ENCODE results near the gene PROZ. TPM values are rescaled to one million over a fixed set of nuclear protein-coding genes. Genes with fewer than 3 reads are reported as not detected.

The PROZ gene
- total RNA-seq, 1 donor: not detected

DNA sequence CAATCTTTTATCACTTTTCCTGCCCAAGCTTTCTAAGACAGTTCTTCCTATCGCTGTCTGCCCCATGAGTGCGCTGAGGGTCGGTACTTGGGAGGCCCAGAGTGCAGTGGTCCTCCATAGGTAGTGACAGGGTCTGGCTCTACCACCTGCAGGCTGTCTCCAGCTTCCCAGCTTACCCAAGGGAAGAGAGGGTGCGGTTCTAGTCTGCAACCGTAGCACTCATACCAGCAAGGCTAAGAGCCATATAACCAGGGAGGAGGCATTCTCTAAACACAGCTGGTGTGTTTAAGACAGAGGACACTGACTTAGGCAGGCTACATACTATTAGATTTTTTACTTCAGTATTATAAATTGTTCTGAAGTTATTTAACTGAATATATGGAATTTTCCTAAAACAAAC is 8.2 kb downstream of the PROZ start:
- H3K4me3 ChIP-seq (ENCODE audit: low read depth, low read length): no peak overlapping the region
- DNase-seq (ENCODE audit: low read depth): no peak
- TF ChIP-seq, protein P1, sequence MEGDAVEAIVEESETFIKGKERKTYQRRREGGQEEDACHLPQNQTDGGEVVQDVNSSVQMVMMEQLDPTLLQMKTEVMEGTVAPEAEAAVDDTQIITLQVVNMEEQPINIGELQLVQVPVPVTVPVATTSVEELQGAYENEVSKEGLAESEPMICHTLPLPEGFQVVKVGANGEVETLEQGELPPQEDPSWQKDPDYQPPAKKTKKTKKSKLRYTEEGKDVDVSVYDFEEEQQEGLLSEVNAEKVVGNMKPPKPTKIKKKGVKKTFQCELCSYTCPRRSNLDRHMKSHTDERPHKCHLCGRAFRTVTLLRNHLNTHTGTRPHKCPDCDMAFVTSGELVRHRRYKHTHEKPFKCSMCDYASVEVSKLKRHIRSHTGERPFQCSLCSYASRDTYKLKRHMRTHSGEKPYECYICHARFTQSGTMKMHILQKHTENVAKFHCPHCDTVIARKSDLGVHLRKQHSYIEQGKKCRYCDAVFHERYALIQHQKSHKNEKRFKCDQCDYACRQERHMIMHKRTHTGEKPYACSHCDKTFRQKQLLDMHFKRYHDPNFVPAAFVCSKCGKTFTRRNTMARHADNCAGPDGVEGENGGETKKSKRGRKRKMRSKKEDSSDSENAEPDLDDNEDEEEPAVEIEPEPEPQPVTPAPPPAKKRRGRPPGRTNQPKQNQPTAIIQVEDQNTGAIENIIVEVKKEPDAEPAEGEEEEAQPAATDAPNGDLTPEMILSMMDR (IDR thresholded peaks at IDR 0.05; ENCODE audit: insufficient read depth, low read length): no peak

DNA sequence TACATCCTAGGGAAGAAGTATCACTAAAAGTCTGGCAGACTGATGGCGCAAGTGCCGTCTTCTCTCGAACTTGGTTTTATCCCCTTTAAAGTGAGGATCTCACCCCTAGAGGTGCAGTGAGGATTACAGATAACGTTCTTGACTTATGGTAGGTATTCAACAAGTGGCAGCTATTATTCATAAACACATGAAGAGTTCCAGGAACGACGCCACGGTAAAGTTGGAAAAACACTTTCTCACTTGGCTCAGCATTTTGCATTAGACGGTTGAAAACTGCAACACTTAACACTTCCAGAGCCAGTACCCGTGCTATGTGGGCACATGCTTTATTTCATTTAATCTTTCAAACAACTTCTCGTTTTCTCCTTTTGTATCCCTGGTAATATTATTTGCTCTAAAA is 8.7 kb downstream of the PROZ start:
- DNase-seq (ENCODE audit: low read depth): no peak
- no peak overlapping the region for H3K4me3 ChIP-seq (ENCODE audit: low read depth, low read length)
- TF ChIP-seq, protein P1 (IDR thresholded peaks at IDR 0.05; ENCODE audit: insufficient read depth, low read length): no peak

DNA sequence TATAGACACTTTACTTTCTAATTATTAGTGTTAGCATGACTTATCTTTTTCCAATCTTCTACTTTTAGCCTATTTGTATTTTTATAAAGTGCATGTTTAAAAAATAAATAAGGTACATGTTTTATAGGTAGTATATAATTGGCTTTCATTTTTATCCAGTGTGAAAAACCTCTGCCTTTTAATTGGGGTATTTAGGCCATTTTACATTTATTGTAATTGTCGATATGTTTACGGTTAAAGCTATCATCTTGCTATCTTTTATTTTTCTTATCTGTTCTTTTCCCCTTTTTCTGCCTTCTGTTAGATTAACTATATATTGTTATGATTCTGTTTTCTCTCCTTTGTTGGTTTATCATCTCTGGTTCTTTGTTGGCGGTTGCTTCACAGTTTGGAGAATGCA is 9.1 kb downstream of the PROZ start:
- DNase-seq (ENCODE audit: low read depth): no peak
- TF ChIP-seq, protein P1 (IDR thresholded peaks at IDR 0.05; ENCODE audit: insufficient read depth, low read length): no peak
- H3K4me3 ChIP-seq (ENCODE audit: low read depth, low read length): no peak overlapping the region

- no peak overlapping the region for H3K4me3 ChIP-seq (ENCODE audit: low read depth, low read length)
- no peak for DNase-seq (ENCODE audit: low read depth)
- TF ChIP-seq, protein P1 (IDR thresholded peaks at IDR 0.05; ENCODE audit: insufficient read depth, low read length): no peak
These were observed 9.8 kb downstream of the PROZ start for GRCh38 chr13:113168211-113168610.

DNA sequence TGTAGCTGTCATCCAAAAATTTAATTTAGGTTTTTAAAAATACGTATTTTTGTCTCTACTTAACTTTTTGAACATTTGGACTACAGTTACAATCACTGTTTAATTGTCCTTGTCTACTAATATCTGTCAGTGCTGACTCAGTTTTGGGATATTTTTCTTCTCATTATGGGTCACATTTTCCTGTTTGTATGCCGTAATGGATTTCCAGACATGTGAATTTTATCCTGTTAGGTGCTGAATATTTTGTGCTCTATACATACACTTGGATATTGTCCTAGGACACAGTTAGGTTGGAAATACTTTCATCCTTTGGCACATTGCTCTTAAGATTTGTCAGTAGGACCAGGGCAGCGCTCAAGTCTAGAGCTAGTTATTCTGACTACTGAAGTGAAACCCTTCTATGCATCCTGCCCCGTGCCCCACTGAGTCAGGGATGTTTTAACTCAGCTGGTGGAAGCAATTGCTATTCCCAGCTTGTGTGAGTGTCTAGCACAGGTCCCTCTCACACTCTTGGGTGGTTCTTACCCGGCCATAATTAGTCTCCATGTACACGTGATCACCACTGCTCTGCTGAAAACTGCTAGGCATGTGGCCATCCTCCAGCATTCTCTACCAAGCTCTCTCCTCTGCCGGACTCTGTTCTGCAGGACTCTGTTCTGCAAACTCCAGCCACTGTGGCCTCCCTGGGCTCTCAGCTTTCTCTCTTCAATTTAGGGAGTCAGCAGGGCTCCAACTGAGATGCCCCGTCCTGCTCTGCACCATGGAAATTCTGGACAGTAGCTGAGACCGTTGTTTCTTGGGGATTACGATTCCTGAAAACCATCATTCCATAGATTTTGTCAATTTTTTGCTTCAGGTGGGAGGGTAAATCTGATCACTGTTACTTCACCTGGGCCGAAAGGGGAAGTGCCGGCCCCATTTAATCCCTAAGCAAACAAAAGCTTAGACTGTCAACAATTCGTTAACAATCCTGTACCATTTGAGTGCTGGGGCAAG is 11.1 kb downstream of the PROZ start:
- H3K4me3 ChIP-seq (ENCODE audit: low read depth, low read length): no peak overlapping the region
- DNase-seq (ENCODE audit: low read depth): no peak
- TF ChIP-seq, protein P1 (IDR thresholded peaks at IDR 0.05; ENCODE audit: insufficient read depth, low read length): no peak

DNA sequence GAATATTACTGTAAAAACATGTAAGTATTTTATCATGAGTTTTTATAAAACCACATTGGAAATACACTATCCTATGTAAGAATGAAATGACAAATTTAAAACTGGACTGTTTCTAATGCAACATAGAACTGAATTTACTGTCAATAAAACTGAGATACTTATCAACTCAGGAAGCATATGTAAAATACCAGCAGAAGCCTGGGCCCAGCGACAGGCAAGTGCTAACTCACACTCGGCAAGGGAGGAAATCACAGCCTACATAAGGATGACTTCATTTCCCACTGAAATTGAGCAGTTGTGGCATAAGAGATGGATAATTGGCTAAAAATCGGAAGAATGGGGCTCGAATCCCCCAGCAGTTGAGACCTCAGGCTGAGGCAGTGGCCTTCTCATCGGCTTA is 12.1 kb downstream of the PROZ start:
- no peak for DNase-seq (ENCODE audit: low read depth)
- H3K4me3 ChIP-seq (ENCODE audit: low read depth, low read length): no peak overlapping the region
- TF ChIP-seq, protein P1 (IDR thresholded peaks at IDR 0.05; ENCODE audit: insufficient read depth, low read length): no peak

Measured in fibroblast of the aortic adventitia (primary cell).